Measurements from ENCODE around the gene FTO. TPM values are rescaled to one million over a fixed set of nuclear protein-coding genes. Genes with fewer than 3 reads are reported as not detected.

The FTO gene
- total RNA-seq, 4 donors from 2014 or later = 102 to 138 (median 130) TPM

DNA sequence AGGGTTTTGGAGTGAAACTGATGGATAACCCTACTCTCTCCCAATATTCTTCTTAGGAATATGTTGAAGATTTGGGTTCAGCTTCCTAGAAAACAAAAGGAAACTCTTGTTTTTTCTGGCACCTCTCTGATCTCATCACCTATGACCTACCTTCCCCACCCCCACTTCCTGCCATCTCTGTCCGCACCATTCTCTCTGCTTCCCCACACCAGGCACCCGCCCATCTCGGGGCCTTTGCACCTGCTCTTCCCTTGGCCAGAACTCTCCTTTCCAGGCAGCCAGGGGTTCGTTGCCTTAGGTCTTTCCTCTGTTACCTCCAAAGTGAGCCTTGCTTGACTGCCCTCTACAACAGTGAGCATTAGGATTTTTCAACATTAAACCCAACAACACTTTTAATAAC is 423.0 kb downstream of the FTO start:
- no peaks in the 10 kb centered on the region for H3K4me1 ChIP-seq
- no peaks in the 10 kb centered on the region for H3K36me3 ChIP-seq
- H3K27ac ChIP-seq = no peak overlapping the region
- H3K4me3 ChIP-seq = no peak overlapping the region
- H3K27me3 ChIP-seq = no peaks in the 10 kb centered on the region
- peaks cover 0 to 7% (median 0%) of the 10 kb centered on the region in 3 donors for H3K9me3 ChIP-seq
- WGBS, 2 donors (ENCODE audit: low coverage in 1 of 2) = 51 to 54% methylated on average over 2 to 3 of the region's 4 CpGs
- TF ChIP-seq EP300 (IDR thresholded peaks at IDR 0.05) (no peak), POLR2A (IDR thresholded peaks at IDR 0.05) (no peak), POLR2AphosphoS5 (IDR thresholded peaks at IDR 0.05) (no peak)
- TF ChIP-seq, protein P1, sequence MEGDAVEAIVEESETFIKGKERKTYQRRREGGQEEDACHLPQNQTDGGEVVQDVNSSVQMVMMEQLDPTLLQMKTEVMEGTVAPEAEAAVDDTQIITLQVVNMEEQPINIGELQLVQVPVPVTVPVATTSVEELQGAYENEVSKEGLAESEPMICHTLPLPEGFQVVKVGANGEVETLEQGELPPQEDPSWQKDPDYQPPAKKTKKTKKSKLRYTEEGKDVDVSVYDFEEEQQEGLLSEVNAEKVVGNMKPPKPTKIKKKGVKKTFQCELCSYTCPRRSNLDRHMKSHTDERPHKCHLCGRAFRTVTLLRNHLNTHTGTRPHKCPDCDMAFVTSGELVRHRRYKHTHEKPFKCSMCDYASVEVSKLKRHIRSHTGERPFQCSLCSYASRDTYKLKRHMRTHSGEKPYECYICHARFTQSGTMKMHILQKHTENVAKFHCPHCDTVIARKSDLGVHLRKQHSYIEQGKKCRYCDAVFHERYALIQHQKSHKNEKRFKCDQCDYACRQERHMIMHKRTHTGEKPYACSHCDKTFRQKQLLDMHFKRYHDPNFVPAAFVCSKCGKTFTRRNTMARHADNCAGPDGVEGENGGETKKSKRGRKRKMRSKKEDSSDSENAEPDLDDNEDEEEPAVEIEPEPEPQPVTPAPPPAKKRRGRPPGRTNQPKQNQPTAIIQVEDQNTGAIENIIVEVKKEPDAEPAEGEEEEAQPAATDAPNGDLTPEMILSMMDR (IDR thresholded peaks at IDR 0.05) = no peak
- ATAC-seq = no peak

DNA sequence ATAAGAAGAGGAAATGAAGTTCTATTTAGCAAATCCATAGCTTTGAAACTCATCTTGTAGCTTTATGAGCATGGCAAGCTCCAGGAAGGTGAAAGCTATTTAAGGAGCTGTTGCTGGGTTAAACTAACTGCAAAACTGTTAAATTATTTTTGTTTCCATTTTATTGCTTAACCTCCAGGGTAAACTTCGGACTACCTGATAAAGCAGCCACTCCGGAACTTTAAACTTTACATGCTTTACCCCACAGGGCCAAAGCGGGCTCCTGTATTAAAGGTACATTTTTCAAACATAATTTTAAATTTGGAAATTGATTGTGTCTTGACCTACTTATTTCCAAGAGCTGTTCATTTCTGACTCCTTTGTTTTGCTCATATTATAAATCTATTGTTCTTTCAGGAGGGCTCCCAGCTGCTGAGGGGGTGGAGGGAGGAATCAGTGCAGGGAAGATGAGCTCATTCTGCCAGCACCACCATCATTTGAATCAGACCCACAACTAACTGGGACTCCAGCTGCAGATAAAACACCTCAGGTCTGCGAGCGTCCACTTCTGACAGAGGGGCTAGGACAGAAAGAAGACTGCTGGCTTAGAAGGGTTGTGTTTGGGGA is 424.8 kb downstream of the FTO start:
- Histone ChIP-seq H3K36me3 (no peaks in the 10 kb centered on the region), H3K9me3 (peaks cover 0 to 13% (median 0%) of the 10 kb centered on the region in 3 donors), H3K4me3 (no peak overlapping the region), H3K27me3 (no peaks in the 10 kb centered on the region), H3K27ac (no peak overlapping the region), H3K4me1 (no peaks in the 10 kb centered on the region)
- no peak for TF ChIP-seq POLR2A (IDR thresholded peaks at IDR 0.05)
- no peak for TF ChIP-seq POLR2AphosphoS5 (IDR thresholded peaks at IDR 0.05)
- no peak for TF ChIP-seq EP300 (IDR thresholded peaks at IDR 0.05)
- TF ChIP-seq, protein P1 (IDR thresholded peaks at IDR 0.05) = no peak
- WGBS, 2 donors (ENCODE audit: low coverage in 1 of 2) = 58 to 79% methylated on average over 5 of the region's 5 CpGs
- no peak for ATAC-seq

DNA sequence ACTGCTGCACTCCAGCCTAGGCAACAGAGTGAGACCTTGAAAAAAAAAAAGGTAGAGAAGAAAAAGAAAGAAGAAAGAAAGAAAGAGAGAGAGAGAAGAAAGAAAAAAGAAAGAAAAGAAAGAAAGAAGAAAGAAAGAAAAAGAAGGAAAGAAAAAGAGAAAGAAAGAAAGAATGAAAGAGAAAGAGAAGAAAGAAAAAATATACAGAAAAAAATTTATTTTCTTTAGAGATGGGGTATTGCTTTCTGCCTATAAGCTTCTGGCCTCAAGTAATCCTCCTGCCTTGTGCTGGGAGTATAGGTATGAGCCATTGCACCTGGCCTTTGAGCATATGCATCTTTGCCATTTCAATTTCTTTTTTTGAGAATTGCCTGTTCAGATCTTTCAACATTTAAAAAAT is 425.9 kb downstream of the FTO start:
- TF ChIP-seq, protein P1 (IDR thresholded peaks at IDR 0.05) = no peak
- no peak for TF ChIP-seq POLR2A (IDR thresholded peaks at IDR 0.05)
- no peak for TF ChIP-seq POLR2AphosphoS5 (IDR thresholded peaks at IDR 0.05)
- TF ChIP-seq EP300 (IDR thresholded peaks at IDR 0.05) = no peak
- H3K27ac ChIP-seq = no peak overlapping the region
- H3K9me3 ChIP-seq = peaks cover 0 to 13% (median 0%) of the 10 kb centered on the region in 3 donors
- no peaks in the 10 kb centered on the region for H3K36me3 ChIP-seq
- H3K4me3 ChIP-seq = no peak overlapping the region
- no peak for ATAC-seq
- H3K27me3 ChIP-seq = no peaks in the 10 kb centered on the region
- no peaks in the 10 kb centered on the region for H3K4me1 ChIP-seq

DNA sequence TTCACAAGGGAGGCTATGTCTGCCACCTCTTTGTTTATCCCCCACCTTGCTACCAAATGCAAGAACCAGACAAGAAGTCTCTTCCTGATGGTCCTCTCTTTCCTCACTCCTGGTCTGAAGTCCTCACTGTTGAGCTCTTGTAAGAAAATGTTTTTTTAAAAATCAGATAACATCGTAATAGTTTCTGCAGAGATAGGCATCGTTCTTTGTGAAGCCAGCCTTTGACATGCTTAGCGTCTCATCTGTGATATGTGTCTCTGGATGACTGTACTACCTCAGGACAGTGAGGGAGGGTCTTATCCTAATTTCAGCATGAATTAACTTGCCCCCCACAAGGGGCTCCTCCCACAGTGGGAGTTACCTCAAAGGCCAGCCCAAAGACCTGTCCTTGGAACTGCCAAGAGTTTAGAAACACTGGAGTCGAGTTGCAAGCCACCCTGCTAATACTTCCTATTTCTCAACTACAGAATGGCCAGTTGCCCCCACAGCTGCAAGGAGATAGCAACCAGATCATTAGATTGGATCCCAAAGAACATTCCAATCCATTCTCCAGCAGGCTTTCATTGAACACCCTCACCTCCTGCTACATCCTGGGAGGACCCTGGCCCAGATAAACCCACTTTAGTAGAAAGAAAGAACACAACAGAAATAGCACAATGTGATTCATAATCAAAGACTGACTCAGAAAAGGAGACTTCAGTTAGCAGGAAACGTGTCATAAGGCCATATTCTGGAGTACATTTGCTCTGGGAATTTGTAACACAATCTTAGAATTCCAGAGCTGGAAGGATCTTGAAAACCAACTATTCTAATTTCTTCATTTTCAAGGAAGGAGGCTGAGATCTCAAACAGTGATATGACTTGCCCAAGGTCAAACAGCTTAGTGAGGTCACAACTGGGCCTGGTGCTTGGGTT is 431.7 kb downstream of the FTO start:
- WGBS, 2 donors (ENCODE audit: low coverage in 1 of 2) = 73 to 77% methylated on average over 3 to 4 of the region's 5 CpGs
- Histone ChIP-seq H3K9me3 (peaks cover 0 to 18% (median 0%) of the 10 kb centered on the region in 3 donors), H3K27me3 (peaks cover 14% of the 10 kb centered on the region), H3K4me3 (no peak overlapping the region), H3K27ac (no peak overlapping the region), H3K36me3 (no peaks in the 10 kb centered on the region), H3K4me1 (no peaks in the 10 kb centered on the region)
- TF ChIP-seq POLR2AphosphoS5 (IDR thresholded peaks at IDR 0.05) (no peak), EP300 (IDR thresholded peaks at IDR 0.05) (no peak), POLR2A (IDR thresholded peaks at IDR 0.05) (no peak)
- TF ChIP-seq, protein P1 (IDR thresholded peaks at IDR 0.05) = no peak
- no peak for ATAC-seq
